HepG2 (cell line): ENCODE data around the gene CBFA2T2. TPM values are rescaled to one million over a fixed set of nuclear protein-coding genes. Genes with fewer than 3 reads are reported as not detected.

ENCODE experiments used
- E2F2 ChIP-seq: sonication (generic); formaldehyde crosslinking; IDR thresholded peaks from 2 replicates; pipeline ENCODE4 v1.4.0; 2020; ENCODE audit warnings: missing genetic modification reagents, borderline replicate concordance
- GATAD2A ChIP-seq: IDR thresholded peaks from 2 replicates; pipeline ENCODE4 v1.6.1; 2016
- HCFC1 ChIP-seq: fragments of 150-350 bp; IDR thresholded peaks from 2 replicates; pipeline ENCODE4 v1.6.1; 2014; ENCODE audit warnings: low read depth, low read length
- HDAC6 ChIP-seq: fragments of 200-600 bp; sonication (generic); IDR thresholded peaks from 2 replicates; pipeline ENCODE4 v1.7.0; 2017; ENCODE audit warnings: mild to moderate bottlenecking, antibody characterized with exemption, low read length, low read depth
- KAT7 ChIP-seq: IDR thresholded peaks from 2 replicates; pipeline ENCODE4 v1.6.1; 2018; ENCODE audit warnings: borderline replicate concordance, missing compliant biosample characterization
- KLF15 ChIP-seq: sonication (generic); formaldehyde crosslinking; IDR thresholded peaks from 2 replicates; pipeline ENCODE4 v1.8.1; 2023; ENCODE audit warnings: borderline replicate concordance, mild to moderate bottlenecking, inconsistent platforms, missing genetic modification reagents, mixed read lengths
- LCORL ChIP-seq, 2 experiments: fragments of 450-650 bp in 1 of 2; sonication (generic) in 1 of 2; formaldehyde crosslinking in 1 of 2; IDR thresholded peaks; 2 replicates each; pipeline versions ENCODE4 v1.5.0 to v1.6.1; 2017 to 2020; ENCODE audit warnings: antibody characterized with exemption in 1 of 2, missing genetic modification reagents in 1 of 2
- NCOR1 ChIP-seq: fragments of 200-600 bp; sonication (generic); IDR thresholded peaks from 2 replicates; pipeline ENCODE4 v1.7.0; 2017; ENCODE audit warnings: antibody characterized with exemption, low read length, borderline replicate concordance
- ONECUT2 ChIP-seq: sonication (generic); formaldehyde crosslinking; IDR thresholded peaks from 2 replicates; pipeline ENCODE4 v1.4.0; 2020; ENCODE audit warnings: missing genetic modification reagents
- POLR2G ChIP-seq: fragments of 200-400 bp; formaldehyde crosslinking; IDR thresholded peaks from 2 replicates; pipeline ENCODE4 v1.6.1; 2018; ENCODE audit warnings: mild to moderate bottlenecking, low read depth, low read length, moderate library complexity
- SP1 ChIP-seq, 2 experiments: fragments of 450-650 bp in 1 of 2; sonication (generic) in 1 of 2; formaldehyde crosslinking in 1 of 2; IDR thresholded peaks; 2 replicates each; pipeline versions ENCODE4 v1.4.0 to v1.6.1; 2016 to 2020; ENCODE audit warnings: missing genetic modification reagents in 1 of 2
- TARDBP ChIP-seq: sonication (generic); formaldehyde crosslinking; IDR thresholded peaks from 2 replicates; pipeline ENCODE4 v1.8.0; 2022; ENCODE audit warnings: mild to moderate bottlenecking, missing genetic modification reagents
- ZBTB43 ChIP-seq: sonication (generic); formaldehyde crosslinking; conservative IDR thresholded peaks from 2 replicates; pipeline ENCODE4 v1.4.0; 2020; ENCODE audit warnings: missing genetic modification reagents
- ZKSCAN1 ChIP-seq: fragments of 150-350 bp; IDR thresholded peaks from 2 replicates; pipeline ENCODE4 v1.6.1; 2014; ENCODE audit warnings: low read length
- ZNF234 ChIP-seq: sonication (generic); formaldehyde crosslinking; conservative IDR thresholded peaks from 2 replicates; pipeline ENCODE4 v1.5.1; 2020; ENCODE audit warnings: mild to moderate bottlenecking, missing genetic modification reagents
- ZNF263 ChIP-seq: sonication (generic); formaldehyde crosslinking; IDR thresholded peaks from 2 replicates; pipeline ENCODE4 v1.4.0; 2020; ENCODE audit warnings: missing genetic modification reagents
- ZNF333 ChIP-seq: sonication (generic); formaldehyde crosslinking; IDR thresholded peaks from 2 replicates; pipeline ENCODE4 v1.4.0; 2020; ENCODE audit warnings: mild to moderate bottlenecking, missing genetic modification reagents, borderline replicate concordance
- ZNF703 ChIP-seq: sonication (generic); formaldehyde crosslinking; IDR thresholded peaks from 2 replicates; pipeline ENCODE4 v1.5.1; 2020; ENCODE audit warnings: missing genetic modification reagents, mild to moderate bottlenecking, moderate library complexity, borderline replicate concordance
- ZNF713 ChIP-seq: sonication (generic); formaldehyde crosslinking; IDR thresholded peaks from 2 replicates; pipeline ENCODE4 v1.4.0; 2020; ENCODE audit warnings: mild to moderate bottlenecking, missing genetic modification reagents
- ZNF780A ChIP-seq: sonication (generic); formaldehyde crosslinking; IDR thresholded peaks from 2 replicates; pipeline ENCODE4 v1.8.0; 2022; ENCODE audit warnings: mild to moderate bottlenecking, missing genetic modification reagents, moderate library complexity
- ZNF878 ChIP-seq: sonication (generic); formaldehyde crosslinking; IDR thresholded peaks from 2 replicates; pipeline ENCODE4 v1.8.1; 2023; ENCODE audit warnings: mild to moderate bottlenecking, missing genetic modification reagents, moderate library complexity
- ZSCAN20 ChIP-seq: sonication (generic); formaldehyde crosslinking; IDR thresholded peaks from 2 replicates; pipeline ENCODE4 v1.4.0; 2020; ENCODE audit warnings: missing genetic modification reagents, mild to moderate bottlenecking, borderline replicate concordance
- polyA plus RNA-seq, 8 experiments: library from polyadenylated mRNA; depleted of rRNA in 3 of 8; stranded (reverse) in 7 of 8; unstranded in 1 of 8; fragments of >200 nt; fragmentation: Illumina TruSeq in 4 of 8; extraction: Trizol in 4 of 8; gene quantifications; 2 replicates each; pipeline versions ENCODE4 v1.2.1 to v1.2.3, GENCODE V29; 2011 to 2016; ENCODE audit warnings: low read depth in 4 of 8, missing spikeins in 1 of 8, mixed read lengths in 1 of 8; ENCODE audit not compliant: insufficient read depth in 1 of 8
- total RNA-seq, 5 experiments: library from RNA; depleted of rRNA; stranded (reverse); fragments of >200 nt; fragmentation: Illumina TruSeq; extraction: Trizol; gene quantifications; 2 replicates each; pipeline ENCODE4 v1.2.3, GENCODE V29; 2016; ENCODE audit warnings: low read depth in 1 of 5
- TF ChIP-seq, protein P1 (sequence below): sonication (generic); formaldehyde crosslinking; IDR thresholded peaks from 2 replicates; pipeline ENCODE4 v1.9.0; 2021; ENCODE audit warnings: missing genetic modification reagents, mild to moderate bottlenecking, borderline replicate concordance
- TF ChIP-seq, protein P2 (sequence below): sonication (generic); formaldehyde crosslinking; IDR thresholded peaks from 2 replicates; pipeline ENCODE4 v1.4.0; 2020; ENCODE audit warnings: mild to moderate bottlenecking, missing genetic modification reagents

The CBFA2T2 gene
- total and polyA plus RNA-seq, 2 of the 13 experiments (the other 11 are each of a cell fraction or from before 2014, with no cell fraction given), result 6.3 to 21.2 TPM

DNA sequence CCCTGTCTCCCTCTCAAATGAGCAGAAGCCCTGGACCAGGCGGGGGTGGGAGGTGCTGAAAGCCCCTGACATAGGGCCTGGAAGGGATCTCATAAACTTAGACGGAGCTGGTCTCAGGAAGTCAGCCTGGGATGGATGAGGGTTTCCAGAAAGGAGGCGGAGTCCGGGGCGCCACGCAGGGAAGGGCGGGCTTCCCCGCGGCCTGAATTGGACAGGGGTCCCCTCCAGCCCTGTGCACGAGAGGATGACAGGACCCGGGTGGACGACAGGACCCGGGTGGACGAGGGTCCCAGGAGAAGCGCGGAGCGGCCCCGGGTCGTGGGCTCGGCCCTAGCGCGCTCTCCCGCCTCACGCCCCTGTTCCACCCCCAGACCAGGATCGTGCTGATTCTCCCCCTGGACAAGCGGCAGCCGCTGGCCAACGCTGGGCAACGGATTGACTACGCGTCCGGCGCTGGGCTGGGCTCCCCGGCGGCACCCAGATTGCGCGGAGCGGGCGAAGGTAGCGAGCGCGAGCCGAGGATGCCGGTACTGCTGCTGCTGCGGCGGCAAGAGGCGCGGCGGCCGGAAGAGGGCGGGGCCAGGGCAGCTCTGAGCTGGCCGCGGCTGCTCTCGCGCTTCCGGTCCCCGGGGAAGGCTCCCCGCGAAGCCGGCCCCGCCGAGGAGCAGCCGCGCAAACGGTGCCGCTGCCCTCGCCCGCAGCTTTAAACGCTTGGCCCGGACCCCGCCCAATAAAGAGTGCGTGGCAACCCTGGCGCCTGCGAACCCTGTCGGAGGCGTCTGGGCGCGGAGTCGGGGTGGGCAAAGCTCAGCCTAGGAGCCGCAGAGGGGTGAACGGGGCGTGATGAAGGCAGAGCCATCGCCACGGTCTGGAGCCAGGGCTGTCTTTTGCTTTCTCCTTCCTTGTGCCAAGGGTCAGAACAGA is 173.5 kb downstream of the CBFA2T2 start (continued):
- TF ChIP-seq ZBTB43 (CRISPR knock-in tag) (no peak), ZNF333 (CRISPR knock-in tag) (0 out of 2 replicates have a peak, but pooled peaks have one; percentile 19), SP1 (IDR thresholded peaks at IDR 0.05) (no peak), SP1 (CRISPR knock-in tag; IDR thresholded peaks at IDR 0.05) (peak; percentile 91), LCORL (IDR thresholded peaks at IDR 0.05) (no peak), LCORL (CRISPR knock-in tag; IDR thresholded peaks at IDR 0.05) (peak; percentile 45; the same call in 1 of the 2 replicates), ZSCAN20 (CRISPR knock-in tag) (peak; percentile 67), ZNF878 (CRISPR knock-in tag) (0 out of 2 replicates have a peak, but pooled peaks have one; percentile 75), HDAC6 (no peak), ZKSCAN1 (no peak), NCOR1 (no peak), TARDBP (CRISPR knock-in tag) (peak; percentile 94), ZNF713 (CRISPR knock-in tag) (peak; percentile 97), ZNF703 (CRISPR knock-in tag) (peak; percentile 18; the same call in 1 of the 2 replicates), KAT7 (CRISPR knock-in tag) (peak; percentile 99; the same call in 1 of the 2 replicates), ONECUT2 (CRISPR knock-in tag) (peak; percentile 43), E2F2 (CRISPR knock-in tag) (no peak; the same call in 1 of the 2 replicates), KLF15 (peak; percentile 38; the same call in 1 of the 2 replicates), HCFC1 (no peak; the same call in 1 of the 2 replicates), GATAD2A (CRISPR knock-in tag) (0 out of 2 replicates have a peak, but pooled peaks have one; percentile 8), ZNF780A (CRISPR knock-in tag) (peak; percentile 91; the same call in 1 of the 2 replicates), ZNF234 (CRISPR knock-in tag) (peak; percentile 62; the same call in 1 of the 2 replicates), ZNF263 (peak; percentile 13; the same call in 1 of the 2 replicates), POLR2G (peak; percentile 95)
- TF ChIP-seq, protein P1, sequence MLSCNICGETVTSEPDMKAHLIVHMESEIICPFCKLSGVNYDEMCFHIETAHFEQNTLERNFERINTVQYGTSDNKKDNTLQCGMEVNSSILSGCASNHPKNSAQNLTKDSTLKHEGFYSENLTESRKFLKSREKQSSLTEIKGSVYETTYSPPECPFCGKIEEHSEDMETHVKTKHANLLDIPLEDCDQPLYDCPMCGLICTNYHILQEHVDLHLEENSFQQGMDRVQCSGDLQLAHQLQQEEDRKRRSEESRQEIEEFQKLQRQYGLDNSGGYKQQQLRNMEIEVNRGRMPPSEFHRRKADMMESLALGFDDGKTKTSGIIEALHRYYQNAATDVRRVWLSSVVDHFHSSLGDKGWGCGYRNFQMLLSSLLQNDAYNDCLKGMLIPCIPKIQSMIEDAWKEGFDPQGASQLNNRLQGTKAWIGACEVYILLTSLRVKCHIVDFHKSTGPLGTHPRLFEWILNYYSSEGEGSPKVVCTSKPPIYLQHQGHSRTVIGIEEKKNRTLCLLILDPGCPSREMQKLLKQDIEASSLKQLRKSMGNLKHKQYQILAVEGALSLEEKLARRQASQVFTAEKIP, result no peak
- TF ChIP-seq, protein P2, sequence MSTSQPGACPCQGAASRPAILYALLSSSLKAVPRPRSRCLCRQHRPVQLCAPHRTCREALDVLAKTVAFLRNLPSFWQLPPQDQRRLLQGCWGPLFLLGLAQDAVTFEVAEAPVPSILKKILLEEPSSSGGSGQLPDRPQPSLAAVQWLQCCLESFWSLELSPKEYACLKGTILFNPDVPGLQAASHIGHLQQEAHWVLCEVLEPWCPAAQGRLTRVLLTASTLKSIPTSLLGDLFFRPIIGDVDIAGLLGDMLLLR, result peak; percentile 90
